ENCODE results near the gene CDKN2B-AS1. TPM values are rescaled to one million over a fixed set of nuclear protein-coding genes. Genes with fewer than 3 reads are reported as not detected.

Gene CDKN2B-AS1
- total RNA-seq, 1 donor from 2014 or later: 0.53 TPM

GRCh38 chr9:22160221-22160620, 165.6 kb downstream of the CDKN2B-AS1 start:
- no peak overlapping the region for H3K4me3 ChIP-seq (ENCODE audit: low read depth, low read length)
- no peak for TF ChIP-seq CTCF (IDR thresholded peaks at IDR 0.05; ENCODE audit: insufficient read depth, low read length, severe bottlenecking)
- FAIRE-seq: no peak

GRCh38 chr9:22165144-22165543, 170.6 kb downstream of the CDKN2B-AS1 start:
- Histone ChIP-seq H3K4me3 (ENCODE audit: low read depth, low read length) (no peak overlapping the region), H3K36me3 (ENCODE audit: control insufficient read depth, insufficient read depth, low read length) (no peaks in the 10 kb centered on the region), H3K27me3 (ENCODE audit: control insufficient read depth, insufficient read depth, low read length) (no peaks in the 10 kb centered on the region)
- TF ChIP-seq CTCF (IDR thresholded peaks at IDR 0.05; ENCODE audit: insufficient read depth, low read length, severe bottlenecking): no peak
- DNase-seq (ENCODE audit: low read depth): peak; percentile 49
- no peak for FAIRE-seq

More at GRCh38 chr9:22160221-22160620, 165.6 kb downstream of the CDKN2B-AS1 start:
- Histone ChIP-seq H3K27me3 (ENCODE audit: control insufficient read depth, insufficient read depth, low read length) (no peaks in the 10 kb centered on the region), H3K36me3 (ENCODE audit: control insufficient read depth, insufficient read depth, low read length) (no peaks in the 10 kb centered on the region)
- no peak for DNase-seq (ENCODE audit: low read depth)

- no peak for TF ChIP-seq CTCF (IDR thresholded peaks at IDR 0.05; ENCODE audit: insufficient read depth, low read length, severe bottlenecking)
- no peaks in the 10 kb centered on the region for H3K27me3 ChIP-seq (ENCODE audit: control insufficient read depth, insufficient read depth, low read length)
- DNase-seq (ENCODE audit: low read depth) (peak; percentile 76), FAIRE-seq (no peak)
- H3K4me3 ChIP-seq (ENCODE audit: low read depth, low read length): no peak overlapping the region
- no peaks in the 10 kb centered on the region for H3K36me3 ChIP-seq (ENCODE audit: control insufficient read depth, insufficient read depth, low read length)
Observed at GRCh38 chr9:22169243-22169642, 174.7 kb downstream of the CDKN2B-AS1 start.

GRCh38 chr9:22169727-22170503, 175.3 kb downstream of the CDKN2B-AS1 start:
- TF ChIP-seq CTCF (IDR thresholded peaks at IDR 0.05; ENCODE audit: insufficient read depth, low read length, severe bottlenecking): no peak
- FAIRE-seq: no peak
- Histone ChIP-seq H3K36me3 (ENCODE audit: control insufficient read depth, insufficient read depth, low read length) (no peaks in the 10 kb centered on the region), H3K4me3 (ENCODE audit: low read depth, low read length) (no peak overlapping the region), H3K27me3 (ENCODE audit: control insufficient read depth, insufficient read depth, low read length) (no peaks in the 10 kb centered on the region)
- DNase-seq (ENCODE audit: low read depth): peak; percentile 50

Other genes starting within 250 kb of the CDKN2B-AS1 start
- gene MTAP, start 192.2 kb upstream of the CDKN2B-AS1 start, total RNA-seq: 35.7 and 44.8 TPM in 2 replicates
- 1.6 and 3.5 TPM in 2 replicates for gene CDKN2A, start 399 bp upstream of the CDKN2B-AS1 start, total RNA-seq
- 29.2 and 64.0 TPM in 2 replicates for gene CDKN2B, start 14.5 kb downstream of the CDKN2B-AS1 start, total RNA-seq